GM20431 (cell line): ENCODE measurements around the gene HTATSF1.

Experiments
- in situ Hi-C: fragments of 300-500 bp; cut with MseI, MboI; formaldehyde crosslinking; loops from one replicate; pipeline ENCODE4 v1.15.0; 2020; ENCODE audit warnings: low sequenced_read_pairs; ENCODE audit not compliant: unreplicated experiment

Gene HTATSF1

DNA sequence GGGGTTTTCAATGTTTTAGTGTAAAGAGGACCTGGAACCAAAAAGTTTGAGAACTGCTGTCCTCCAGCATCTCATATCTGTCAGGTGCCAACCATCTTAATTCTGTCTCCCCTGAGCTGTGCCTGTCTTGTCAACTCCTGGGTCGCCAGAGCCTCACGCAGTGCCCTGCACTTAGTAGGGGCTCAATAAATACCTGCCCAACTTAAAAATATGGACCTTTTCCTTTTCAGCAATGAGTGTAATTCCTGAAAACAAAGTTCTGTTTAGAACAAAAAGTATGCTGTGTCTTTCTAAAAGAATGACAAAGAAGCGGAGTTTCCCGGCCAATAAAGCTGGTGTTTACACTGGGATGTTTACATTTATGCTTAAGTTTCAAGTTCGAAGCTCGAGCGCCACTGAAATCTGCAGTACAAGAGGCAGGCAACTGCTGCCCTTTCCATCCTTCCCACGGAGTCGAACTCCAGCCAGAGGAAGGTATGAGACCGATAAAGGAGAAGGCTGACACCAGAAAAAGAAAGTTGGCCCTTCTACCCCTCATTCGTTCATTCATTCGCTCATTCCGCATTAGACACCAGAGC is 1.1 kb upstream of the HTATSF1 start:
- in situ Hi-C loops = no loop called here

DNA sequence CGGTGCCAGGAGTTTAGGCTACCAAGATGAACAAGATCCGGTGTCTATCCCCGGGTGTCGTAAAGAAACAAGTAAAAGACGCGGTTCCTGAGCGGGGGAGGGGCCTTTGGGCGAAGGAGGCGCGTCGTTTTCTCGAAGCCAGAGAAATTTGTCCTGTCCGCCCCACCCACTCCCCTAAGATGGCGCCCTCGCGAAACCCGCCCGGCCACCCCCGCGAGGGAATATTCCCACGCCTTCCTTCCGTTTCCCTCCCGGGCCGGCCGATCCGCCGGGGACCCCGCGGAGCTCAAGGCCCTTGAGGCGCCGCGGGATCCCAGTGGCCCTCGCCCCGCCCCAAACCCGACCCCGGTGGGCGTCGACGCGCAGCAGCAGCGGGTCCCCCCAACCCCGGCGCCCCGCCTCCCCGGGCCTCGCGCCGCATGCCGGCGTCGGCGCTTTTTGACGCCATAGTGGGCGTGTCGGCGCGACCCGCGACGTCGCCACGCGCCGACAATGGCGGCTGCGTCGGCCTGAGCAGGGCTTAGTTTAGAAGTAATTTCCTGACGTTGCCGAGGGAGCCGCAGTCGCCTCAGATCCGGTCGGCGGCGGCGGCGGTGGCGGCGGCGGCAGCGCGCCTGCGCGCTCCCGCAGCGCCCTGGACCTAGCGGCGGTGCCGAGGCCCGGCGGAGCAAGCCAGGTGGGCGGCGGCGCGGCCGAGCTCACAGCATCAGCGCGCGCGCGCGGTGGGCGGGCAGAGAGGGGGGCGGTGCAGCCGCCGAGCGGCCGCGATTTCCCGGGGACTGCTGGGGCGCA is 432 bp upstream of the HTATSF1 start:
- in situ Hi-C loops = no loop called here

GRCh38 chrX:136519069-136519468 is 21.7 kb downstream of the HTATSF1 start:
- in situ Hi-C loops = no loop called here

DNA sequence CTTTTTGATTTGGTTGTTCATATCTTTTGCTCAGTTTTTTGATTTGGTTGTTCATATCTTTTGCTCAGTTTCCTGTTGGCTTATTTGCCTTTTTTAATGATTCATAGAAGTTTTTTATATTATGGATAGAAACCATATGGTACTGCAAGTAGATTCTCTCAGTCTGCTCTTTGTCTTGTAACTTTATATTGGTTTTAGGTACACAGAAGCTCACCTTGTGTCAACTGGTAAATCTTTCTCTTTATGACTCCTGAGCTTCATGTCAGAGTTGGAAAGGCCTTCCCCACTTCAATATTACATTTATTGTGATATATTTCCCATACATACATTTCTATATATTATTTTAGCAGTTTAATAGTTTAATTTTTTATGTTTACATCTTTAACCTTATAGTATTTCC is 26.4 kb downstream of the HTATSF1 start:
- in situ Hi-C loops = no loop called here

DNA sequence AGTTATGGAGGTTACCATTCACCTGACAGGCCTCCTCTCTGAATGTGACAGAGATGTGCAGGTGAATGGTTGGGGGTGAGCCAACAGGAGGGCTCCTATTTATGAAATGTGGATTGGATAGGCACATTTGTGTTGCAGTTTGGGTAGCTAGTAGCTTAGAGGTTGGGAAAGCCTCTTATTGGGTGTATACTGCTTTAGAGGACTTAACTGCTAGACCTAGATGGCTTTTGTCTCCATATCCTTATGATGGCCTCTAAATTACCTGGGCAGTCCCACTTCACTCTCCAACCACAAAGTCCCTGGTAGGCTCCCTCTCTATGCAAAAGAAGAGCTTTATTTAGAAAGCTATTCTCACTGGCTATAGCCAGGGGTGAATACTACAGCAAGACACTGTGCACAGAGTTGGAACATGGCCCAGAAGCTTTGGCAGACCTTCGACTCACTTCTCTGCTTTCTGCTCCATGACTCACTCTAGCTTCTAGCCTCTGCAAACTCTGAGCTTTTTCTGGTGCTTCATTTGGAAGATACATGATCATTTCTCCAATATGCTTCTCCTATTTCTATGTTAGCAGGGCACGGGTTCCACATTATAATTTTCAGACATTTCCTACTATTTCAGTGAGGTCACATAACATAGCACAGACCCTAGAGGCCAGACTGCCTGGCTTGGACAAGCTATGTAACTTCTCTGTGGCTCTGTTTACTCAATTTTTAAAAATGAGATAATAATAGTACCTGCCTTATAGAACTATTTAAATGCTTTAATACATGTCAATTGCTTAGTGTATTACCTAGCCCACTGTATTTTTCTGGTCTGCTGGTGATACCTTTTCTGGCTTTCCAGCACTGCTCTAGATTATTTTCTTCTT is 28.6 kb downstream of the HTATSF1 start:
- in situ Hi-C loops = no loop called here

DNA sequence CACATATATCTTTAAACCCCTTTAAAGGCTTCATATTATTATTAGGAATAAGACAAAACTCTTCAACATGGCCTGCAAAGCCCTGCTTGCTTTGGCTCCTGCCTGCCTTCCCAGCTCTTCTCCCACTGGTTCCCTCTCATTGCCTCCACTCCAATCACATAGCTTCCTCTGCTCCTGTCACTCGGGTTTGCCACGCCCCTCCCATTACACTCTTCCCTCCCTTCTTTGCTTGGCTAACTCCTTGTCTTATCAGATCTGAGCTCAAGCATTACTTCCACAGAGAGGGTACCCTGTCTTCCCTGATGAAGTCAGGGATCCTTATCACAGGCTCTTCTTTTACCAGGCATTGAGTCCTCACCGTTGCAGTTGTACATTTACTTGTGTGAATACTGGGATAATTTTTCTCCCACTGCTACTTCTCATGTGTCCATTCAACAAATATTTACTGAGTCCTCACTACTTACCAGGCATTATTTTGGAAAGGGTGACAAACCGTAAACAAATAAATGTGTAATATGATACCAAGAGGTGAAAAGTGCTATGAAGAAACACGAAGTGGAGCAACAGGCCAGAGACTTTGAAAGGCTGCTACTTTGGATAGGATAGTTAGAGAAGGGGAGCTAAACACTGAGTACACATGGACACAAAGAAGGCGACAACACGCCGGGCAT is 31.4 kb downstream of the HTATSF1 start:
- in situ Hi-C loops = no loop called here

GRCh38 chrX:136529795-136530194 is 32.4 kb downstream of the HTATSF1 start:
- in situ Hi-C loops = no loop called here

- in situ Hi-C loops = no loop called here
Measured at GRCh38 chrX:136531951-136532350, 34.6 kb downstream of the HTATSF1 start, which contains the start of gene VGLL1. TSS of gene VGLL1 (plus strand) at chrX:136532215. CDS start at chrX:136536021, 3,806 bp downstream.

- in situ Hi-C loops = no loop called here
Measured at GRCh38 chrX:136534131-136534530, 36.7 kb downstream of the HTATSF1 start.

DNA sequence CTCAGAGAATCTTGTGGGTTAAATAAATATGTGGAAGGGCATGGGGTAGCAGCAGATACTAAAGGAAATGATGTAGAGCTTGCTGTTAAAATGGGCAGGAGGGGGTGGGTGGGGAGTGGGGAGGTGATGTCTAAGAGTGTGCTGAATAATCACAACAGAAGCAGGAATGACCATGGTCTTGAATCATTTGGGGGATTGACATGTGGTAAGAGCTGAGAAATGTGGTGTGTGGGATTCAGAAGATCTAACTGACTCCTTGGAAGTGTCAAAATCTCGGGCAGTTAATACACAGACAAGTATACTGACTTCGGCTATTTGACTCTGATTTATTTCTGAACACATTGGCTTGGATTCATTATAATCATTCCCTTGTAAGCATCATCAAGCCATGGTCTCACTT is 41.4 kb downstream of the HTATSF1 start:
- in situ Hi-C loops = no loop called here

- in situ Hi-C loops = no loop called here
Measured at GRCh38 chrX:136540226-136540625, 42.8 kb downstream of the HTATSF1 start.

GRCh38 chrX:136541294-136541693 is 43.9 kb downstream of the HTATSF1 start:
- in situ Hi-C loops = no loop called here

- in situ Hi-C loops = no loop called here
Measured at GRCh38 chrX:136542281-136542680, 44.9 kb downstream of the HTATSF1 start.

- in situ Hi-C loops = no loop called here
Measured at GRCh38 chrX:136546371-136546781, 49.0 kb downstream of the HTATSF1 start.

GRCh38 chrX:136549226-136549625 is 51.8 kb downstream of the HTATSF1 start:
- in situ Hi-C loops = no loop called here

DNA sequence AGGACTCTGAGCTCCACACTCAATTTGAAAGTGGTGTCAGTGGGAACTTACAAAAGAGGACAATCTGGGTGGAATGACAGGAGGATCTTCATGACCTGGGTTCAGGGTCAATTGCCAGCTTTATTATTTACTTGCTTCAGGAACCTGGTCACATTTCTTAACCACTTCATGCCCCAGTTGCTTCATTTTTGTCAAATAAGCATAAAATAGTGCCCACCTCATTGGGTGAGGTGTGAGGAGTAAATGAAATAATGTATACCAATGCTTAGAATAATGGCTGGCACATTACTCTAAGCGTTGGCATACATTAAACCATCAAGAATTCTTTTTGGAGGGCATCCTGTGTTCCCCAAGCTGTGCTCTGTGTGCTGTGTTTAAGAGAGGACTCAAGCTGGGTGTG is 54.0 kb downstream of the HTATSF1 start:
- in situ Hi-C loops = no loop called here

DNA sequence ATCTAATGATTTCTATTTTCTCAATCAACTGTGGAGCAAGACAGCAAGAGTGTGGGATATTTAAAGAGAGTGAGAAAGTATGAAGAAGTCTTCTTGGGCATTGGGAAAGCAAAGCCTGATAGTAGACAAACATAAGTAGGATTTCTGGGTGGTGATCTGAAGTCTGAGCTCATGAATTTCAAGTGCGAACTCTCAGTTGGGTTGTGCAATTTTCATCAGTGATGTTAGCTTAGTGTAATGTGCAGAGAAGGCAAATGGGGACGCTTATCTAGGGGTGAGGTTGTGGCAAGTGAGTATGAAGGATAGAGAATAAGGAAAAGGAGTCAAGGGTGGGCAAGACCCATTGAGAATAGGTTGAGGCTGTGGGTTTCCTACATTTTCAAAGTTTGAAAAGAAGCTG is 58.3 kb downstream of the HTATSF1 start:
- in situ Hi-C loops = no loop called here
